ENCODE measurements around the gene CBFA2T2. TPM values are rescaled to one million over a fixed set of nuclear protein-coding genes. Genes with fewer than 3 reads are reported as not detected.

The CBFA2T2 gene
- total RNA-seq, 4 donors from 2014 or later: 16.7 to 22.5 (median 19.1) TPM

GRCh38 chr20:33689973-33690372 lies 200.1 kb downstream of the CBFA2T2 start:
- Histone ChIP-seq H3K27me3 (no peaks in the 10 kb centered on the region), H3K4me1 (peaks cover 0 to 42% (median 12%) of the 10 kb centered on the region in 4 donors), H3K4me3 (no peak overlapping the region), H3K27ac (peak overlapping the region in 2 of 4 donors; percentile 13 to 57), H3K36me3 (no peaks in the 10 kb centered on the region), H3K9me3 (no peaks in the 10 kb centered on the region)
- WGBS, 2 donors: 12 to 23% methylated on average over 4 of the region's 4 CpGs
- DNase-seq (ENCODE audit: low spot score in 2 of 2): no peak
- TF ChIP-seq EP300 (IDR thresholded peaks at IDR 0.05): no peak

DNA sequence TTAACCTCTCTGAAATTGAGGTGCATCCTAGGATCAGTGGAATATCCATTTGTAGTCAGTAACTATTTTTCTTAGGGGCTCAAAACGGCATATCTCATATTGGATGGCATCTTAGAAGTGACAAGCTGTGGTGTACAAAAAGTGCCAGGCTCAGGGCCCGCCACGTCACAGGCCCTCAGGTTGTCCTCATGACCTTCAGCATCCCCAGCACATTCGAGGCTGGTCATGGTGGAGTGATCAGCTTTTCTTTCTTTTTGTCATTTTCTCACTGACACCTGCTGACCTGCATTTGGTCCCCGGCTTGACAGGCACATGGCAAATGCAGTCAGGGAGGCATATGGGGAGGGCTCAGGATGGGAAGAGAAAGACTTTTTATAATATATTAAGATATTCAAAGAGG lies 203.4 kb downstream of the CBFA2T2 start:
- H3K27me3 ChIP-seq: no peaks in the 10 kb centered on the region

GRCh38 chr20:33693741-33694638 lies 204.1 kb downstream of the CBFA2T2 start:
- no peaks in the 10 kb centered on the region for H3K9me3 ChIP-seq
- H3K27ac ChIP-seq: peak overlapping the region; percentile 38 to 90 (median 66)
- peaks cover 0 to 25% (median 3%) of the 10 kb centered on the region in 4 donors for H3K4me1 ChIP-seq
- TF ChIP-seq, protein P1, sequence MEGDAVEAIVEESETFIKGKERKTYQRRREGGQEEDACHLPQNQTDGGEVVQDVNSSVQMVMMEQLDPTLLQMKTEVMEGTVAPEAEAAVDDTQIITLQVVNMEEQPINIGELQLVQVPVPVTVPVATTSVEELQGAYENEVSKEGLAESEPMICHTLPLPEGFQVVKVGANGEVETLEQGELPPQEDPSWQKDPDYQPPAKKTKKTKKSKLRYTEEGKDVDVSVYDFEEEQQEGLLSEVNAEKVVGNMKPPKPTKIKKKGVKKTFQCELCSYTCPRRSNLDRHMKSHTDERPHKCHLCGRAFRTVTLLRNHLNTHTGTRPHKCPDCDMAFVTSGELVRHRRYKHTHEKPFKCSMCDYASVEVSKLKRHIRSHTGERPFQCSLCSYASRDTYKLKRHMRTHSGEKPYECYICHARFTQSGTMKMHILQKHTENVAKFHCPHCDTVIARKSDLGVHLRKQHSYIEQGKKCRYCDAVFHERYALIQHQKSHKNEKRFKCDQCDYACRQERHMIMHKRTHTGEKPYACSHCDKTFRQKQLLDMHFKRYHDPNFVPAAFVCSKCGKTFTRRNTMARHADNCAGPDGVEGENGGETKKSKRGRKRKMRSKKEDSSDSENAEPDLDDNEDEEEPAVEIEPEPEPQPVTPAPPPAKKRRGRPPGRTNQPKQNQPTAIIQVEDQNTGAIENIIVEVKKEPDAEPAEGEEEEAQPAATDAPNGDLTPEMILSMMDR (IDR thresholded peaks at IDR 0.05): no peak
- TF ChIP-seq EP300 (IDR thresholded peaks at IDR 0.05): no peak
- no peak for TF ChIP-seq POLR2A (IDR thresholded peaks at IDR 0.05)
- H3K27me3 ChIP-seq: no peaks in the 10 kb centered on the region
- no peaks in the 10 kb centered on the region for H3K36me3 ChIP-seq
- WGBS, 2 donors: 43 to 49% methylated on average over 17 of the region's 17 CpGs
- no peak for DNase-seq (ENCODE audit: low spot score in 2 of 2)
- no peak overlapping the region for H3K4me3 ChIP-seq

More for the DNA sequence above, 203.4 kb downstream of the CBFA2T2 start:
- H3K4me3 ChIP-seq: no peak overlapping the region
- WGBS, 2 donors: 62 to 67% methylated on average over 5 of the region's 5 CpGs
- H3K4me1 ChIP-seq: peaks cover 0 to 25% (median 3%) of the 10 kb centered on the region in 4 donors
- TF ChIP-seq, protein P1 (IDR thresholded peaks at IDR 0.05): no peak
- TF ChIP-seq POLR2A (IDR thresholded peaks at IDR 0.05) (no peak), EP300 (IDR thresholded peaks at IDR 0.05) (no peak)
- no peaks in the 10 kb centered on the region for H3K36me3 ChIP-seq
- peak overlapping the region; percentile 38 to 90 (median 66) for H3K27ac ChIP-seq
- H3K9me3 ChIP-seq: no peaks in the 10 kb centered on the region
- no peak for DNase-seq (ENCODE audit: low spot score in 2 of 2)

GRCh38 chr20:33694639-33695012 lies 204.7 kb downstream of the CBFA2T2 start:
- Histone ChIP-seq H3K9me3 (no peaks in the 10 kb centered on the region), H3K36me3 (no peaks in the 10 kb centered on the region), H3K4me3 (no peak overlapping the region), H3K27ac (peak overlapping the region; percentile 38 to 90 (median 66)), H3K27me3 (no peaks in the 10 kb centered on the region), H3K4me1 (peaks cover 0 to 23% (median 3%) of the 10 kb centered on the region in 4 donors)
- DNase-seq (ENCODE audit: low spot score in 2 of 2): no peak
- no peak for TF ChIP-seq EP300 (IDR thresholded peaks at IDR 0.05)
- TF ChIP-seq, protein P1 (IDR thresholded peaks at IDR 0.05): no peak
- no peak for TF ChIP-seq POLR2A (IDR thresholded peaks at IDR 0.05)
- 72 to 74% methylated on average over 6 of the region's 6 CpGs for WGBS, 2 donors

GRCh38 chr20:33696448-33696847 lies 206.6 kb downstream of the CBFA2T2 start:
- no peaks in the 10 kb centered on the region for H3K9me3 ChIP-seq
- H3K27ac ChIP-seq: no peak overlapping the region
- H3K4me3 ChIP-seq: no peak overlapping the region
- no peaks in the 10 kb centered on the region for H3K36me3 ChIP-seq
- H3K4me1 ChIP-seq: peaks cover 0 to 19% (median 3%) of the 10 kb centered on the region in 4 donors
- no peak for DNase-seq (ENCODE audit: low spot score in 2 of 2)
- TF ChIP-seq, protein P1 (IDR thresholded peaks at IDR 0.05): no peak
- TF ChIP-seq POLR2A (IDR thresholded peaks at IDR 0.05): no peak
- TF ChIP-seq EP300 (IDR thresholded peaks at IDR 0.05): no peak
- H3K27me3 ChIP-seq: no peaks in the 10 kb centered on the region
- 73 to 82% methylated on average over 4 of the region's 4 CpGs for WGBS, 2 donors

All from tibial nerve (tissue), 4 donors.